Osteoblast (primary cell): ENCODE measurements around the gene DPM3. TPM values are rescaled to one million over a fixed set of nuclear protein-coding genes. Genes with fewer than 3 reads are reported as not detected.

ENCODE experiments used
- DNase-seq: peaks from one replicate; pipeline ENCODE4 v3.0.0; 2011; ENCODE audit warnings: low spot score, mixed read lengths; ENCODE audit not compliant: insufficient read length; ENCODE audit errors: missing footprints
- H2AFZ ChIP-seq: 2 replicates; pipeline ENCODE4 v1.6.0; 2011; ENCODE audit warnings: mild to moderate bottlenecking, low read length
- H3K27ac ChIP-seq: 2 replicates; pipeline ENCODE4 v1.5.1; 2011; ENCODE audit warnings: mild to moderate bottlenecking, low read depth, low read length, moderate library complexity
- H3K27me3 ChIP-seq: 2 replicates; pipeline ENCODE4 v1.6.0; 2012; ENCODE audit warnings: mild to moderate bottlenecking, control low read depth, inconsistent platforms, low read length, moderate library complexity; ENCODE audit not compliant: insufficient read depth
- H3K36me3 ChIP-seq: 2 replicates; pipeline ENCODE4 v1.5.1; 2011; ENCODE audit warnings: mild to moderate bottlenecking, low read length, control low read depth, moderate library complexity; ENCODE audit not compliant: insufficient read depth
- H3K4me1 ChIP-seq: 2 replicates; pipeline ENCODE4 v1.5.1; 2011; ENCODE audit warnings: mild to moderate bottlenecking, low read length, control low read depth, moderate library complexity; ENCODE audit not compliant: insufficient read depth
- H3K4me2 ChIP-seq: 2 replicates; pipeline ENCODE4 v1.6.0; 2011; ENCODE audit warnings: mild to moderate bottlenecking, low read length; ENCODE audit not compliant: insufficient read depth
- H3K4me3 ChIP-seq: fragments of 200-600 bp; sonication (generic); 3 replicates; pipeline ENCODE4 v1.5.1; 2012; ENCODE audit warnings: mild to moderate bottlenecking, low read length, inconsistent platforms; ENCODE audit not compliant: insufficient read depth
- H3K79me2 ChIP-seq: 2 replicates; pipeline ENCODE4 v1.6.0; 2012; ENCODE audit warnings: mild to moderate bottlenecking, low read length, control low read depth, inconsistent platforms; ENCODE audit not compliant: insufficient read depth
- H3K9me3 ChIP-seq: 2 replicates; pipeline ENCODE4 v1.5.1; 2011; ENCODE audit warnings: low read depth, low read length, control low read depth
- H4K20me1 ChIP-seq: 2 replicates; pipeline ENCODE4 v1.6.0; 2012; ENCODE audit warnings: mild to moderate bottlenecking, low read length, control low read depth; ENCODE audit not compliant: insufficient read depth
- total RNA-seq: library from RNA; depleted of rRNA; stranded (reverse); fragments of >200 nt; gene quantifications from 2 replicates; pipeline ENCODE4 v1.2.3, GENCODE V29; 2012
- TF ChIP-seq, protein P1 (sequence below): IDR thresholded peaks from 2 replicates; pipeline ENCODE4 v1.5.1; 2011; ENCODE audit warnings: mild to moderate bottlenecking, low read depth, low read length, moderate library complexity; ENCODE audit errors: extremely low read depth

The DPM3 gene
- total RNA-seq, 1 donor: 34.4 TPM

DNA sequence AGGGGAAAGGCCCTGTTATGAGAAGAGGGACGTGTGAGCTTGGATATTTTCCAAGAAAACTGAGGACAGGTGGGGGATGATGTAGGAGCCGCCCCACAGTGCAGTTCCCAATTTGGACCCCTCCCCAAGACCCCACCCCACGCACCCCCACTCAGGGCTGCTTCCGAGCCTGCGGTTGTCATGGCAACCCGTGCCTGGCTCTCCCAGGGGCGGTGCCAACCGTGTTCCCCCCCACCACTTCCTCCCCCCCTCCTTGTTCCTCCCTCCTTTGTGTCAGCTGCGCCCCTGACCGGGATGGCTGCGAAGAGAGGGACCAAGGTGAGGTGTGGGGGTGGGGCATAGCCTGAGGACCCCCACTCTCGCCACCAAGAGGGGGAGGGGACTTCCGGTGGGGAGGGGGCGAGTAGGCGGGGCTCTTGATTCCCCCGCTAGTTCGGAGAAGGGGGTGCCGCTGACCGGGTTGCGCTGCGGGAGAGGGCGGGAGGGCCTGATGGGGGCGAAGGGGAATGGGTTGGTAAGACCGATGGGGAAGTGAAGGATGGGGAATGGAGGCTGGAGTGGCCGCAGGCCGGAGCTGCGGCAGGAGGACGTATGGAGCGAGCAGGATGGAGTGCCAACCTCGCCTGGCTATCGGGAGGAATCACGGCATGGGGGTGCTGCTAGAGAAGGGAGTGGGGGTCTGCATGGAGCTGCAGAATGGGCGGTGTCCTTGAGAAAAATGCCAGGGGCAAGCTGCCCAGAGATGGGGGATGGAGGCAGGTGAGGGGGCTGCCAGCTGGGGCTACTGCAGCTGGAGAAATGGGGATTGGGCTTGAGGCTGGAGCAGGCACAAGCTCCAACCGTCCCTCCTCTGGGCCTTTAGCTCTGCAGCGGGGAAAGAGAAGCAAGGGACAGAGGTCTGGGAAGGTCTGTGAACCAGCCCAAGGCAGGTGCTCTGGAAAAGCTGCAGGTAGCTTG lies 34.3 kb upstream of the DPM3 start:
- peak; percentile 89 for DNase-seq
- no peak overlapping the region for H3K27ac ChIP-seq

DNA sequence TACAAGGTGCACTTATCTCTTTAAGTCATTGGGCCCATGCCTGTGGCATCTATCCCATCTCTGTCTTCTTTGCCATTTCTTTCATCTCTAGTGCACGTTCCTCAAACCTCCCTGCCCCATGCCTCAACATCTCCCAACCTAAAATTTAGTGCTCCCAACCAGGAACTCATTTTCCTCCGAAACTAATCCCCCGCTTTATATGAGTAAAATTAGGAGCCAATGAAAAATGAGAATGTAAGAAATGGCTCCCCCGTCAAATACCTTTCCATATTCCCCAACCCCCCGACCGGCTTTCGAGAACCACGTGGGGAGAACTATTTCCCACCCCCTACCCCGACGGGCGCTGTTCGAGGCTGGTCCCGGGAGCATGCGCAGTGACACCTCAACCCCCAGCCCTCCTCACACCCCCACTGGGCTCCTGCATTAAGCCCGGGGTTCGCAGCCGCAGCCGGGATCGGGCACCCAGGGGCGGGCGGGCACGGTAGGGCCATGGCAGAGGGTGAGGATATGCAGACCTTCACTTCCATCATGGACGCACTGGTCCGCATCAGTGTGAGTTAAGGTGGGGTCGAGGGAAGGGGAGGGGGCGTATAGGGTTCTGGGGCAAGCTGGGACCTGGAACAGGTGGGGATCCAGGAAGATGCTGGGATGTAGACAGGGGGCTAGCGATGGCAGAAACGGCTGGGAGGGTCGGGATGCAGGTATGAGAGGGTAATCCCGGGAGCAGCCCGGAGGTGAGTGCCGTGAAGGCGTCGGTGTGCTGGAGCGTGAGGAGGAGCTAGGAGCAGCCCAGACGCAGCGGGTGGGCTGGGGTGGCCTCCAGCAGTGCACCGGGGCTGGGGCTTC lies 33.4 kb upstream of the DPM3 start, which contains the start of gene TRIM46:
TSS of gene TRIM46 (plus strand) at position 372 of the 846 bp plus-strand sequence. CDS start at position 490, 118 bp downstream.
- peaks cover 17% of the 10 kb centered on the region for H3K4me1 ChIP-seq
- H3K9me3 ChIP-seq: no peaks in the 10 kb centered on the region
- H3K27me3 ChIP-seq: no peaks in the 10 kb centered on the region
- TF ChIP-seq, protein P1, sequence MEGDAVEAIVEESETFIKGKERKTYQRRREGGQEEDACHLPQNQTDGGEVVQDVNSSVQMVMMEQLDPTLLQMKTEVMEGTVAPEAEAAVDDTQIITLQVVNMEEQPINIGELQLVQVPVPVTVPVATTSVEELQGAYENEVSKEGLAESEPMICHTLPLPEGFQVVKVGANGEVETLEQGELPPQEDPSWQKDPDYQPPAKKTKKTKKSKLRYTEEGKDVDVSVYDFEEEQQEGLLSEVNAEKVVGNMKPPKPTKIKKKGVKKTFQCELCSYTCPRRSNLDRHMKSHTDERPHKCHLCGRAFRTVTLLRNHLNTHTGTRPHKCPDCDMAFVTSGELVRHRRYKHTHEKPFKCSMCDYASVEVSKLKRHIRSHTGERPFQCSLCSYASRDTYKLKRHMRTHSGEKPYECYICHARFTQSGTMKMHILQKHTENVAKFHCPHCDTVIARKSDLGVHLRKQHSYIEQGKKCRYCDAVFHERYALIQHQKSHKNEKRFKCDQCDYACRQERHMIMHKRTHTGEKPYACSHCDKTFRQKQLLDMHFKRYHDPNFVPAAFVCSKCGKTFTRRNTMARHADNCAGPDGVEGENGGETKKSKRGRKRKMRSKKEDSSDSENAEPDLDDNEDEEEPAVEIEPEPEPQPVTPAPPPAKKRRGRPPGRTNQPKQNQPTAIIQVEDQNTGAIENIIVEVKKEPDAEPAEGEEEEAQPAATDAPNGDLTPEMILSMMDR: no peak
- peak; percentile 93 for DNase-seq
- H3K79me2 ChIP-seq: peaks cover 22% of the 10 kb centered on the region
- peak within 1 kb of the TSS; percentile 89 for H3K4me2 ChIP-seq
- H3K4me3 ChIP-seq: peak within 1 kb of the TSS; percentile 87
- peaks cover 11% of the 10 kb centered on the region for H4K20me1 ChIP-seq
- peak within 1 kb of the TSS; percentile 80 for H3K27ac ChIP-seq
- peaks cover 23% of the 10 kb centered on the region for H3K36me3 ChIP-seq
- H2AFZ ChIP-seq: peak within 1 kb of the TSS; percentile 88

More for the DNA sequence above, 34.3 kb upstream of the DPM3 start:
- peak overlapping the region; percentile 87 for H3K4me3 ChIP-seq
- H3K27me3 ChIP-seq: no peaks in the 10 kb centered on the region
- H3K36me3 ChIP-seq: peaks cover 14% of the 10 kb centered on the region
- no peaks in the 10 kb centered on the region for H3K9me3 ChIP-seq
- peak overlapping the region; percentile 88 for H2AFZ ChIP-seq
- peaks cover 17% of the 10 kb centered on the region for H3K4me1 ChIP-seq
- peaks cover 22% of the 10 kb centered on the region for H3K79me2 ChIP-seq
- TF ChIP-seq, protein P1: no peak
- H4K20me1 ChIP-seq: peaks cover 4% of the 10 kb centered on the region
- H3K4me2 ChIP-seq: peak overlapping the region; percentile 89

DNA sequence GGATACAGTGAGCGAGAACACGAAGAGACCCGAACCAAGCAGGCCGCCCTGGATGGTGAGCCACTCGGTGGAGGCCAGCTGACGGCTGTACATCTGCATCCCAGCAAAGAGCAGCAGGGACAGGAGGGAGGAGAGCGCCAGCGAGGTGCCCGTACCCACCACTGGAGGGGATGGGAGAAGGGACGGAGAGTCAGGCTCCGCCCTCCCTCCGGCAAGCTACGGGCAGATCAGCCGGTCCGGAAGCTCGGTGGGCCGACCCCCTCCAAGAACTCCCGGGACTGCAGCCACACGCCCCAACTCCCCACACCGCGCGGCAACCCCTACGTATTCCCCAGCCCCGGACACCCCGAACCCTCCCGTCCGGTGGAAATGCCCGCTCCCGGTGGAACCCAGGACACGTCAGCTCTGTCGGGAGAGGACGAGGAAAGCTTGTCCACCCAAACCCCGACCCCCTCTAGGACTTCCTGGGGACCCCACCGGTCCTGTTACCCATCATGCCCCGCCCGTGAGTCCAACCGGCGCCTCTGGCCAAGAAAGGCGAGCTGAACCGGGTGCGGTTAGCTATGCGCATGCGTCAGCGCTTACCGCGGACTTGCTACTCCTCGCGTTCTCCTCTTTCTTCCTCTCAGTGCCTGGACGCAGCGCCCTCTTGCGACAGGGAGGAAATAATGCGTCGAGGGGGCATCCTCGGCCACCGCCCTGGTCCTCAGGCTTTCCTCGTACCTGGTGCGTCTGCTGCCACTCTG lies 32.6 kb upstream of the DPM3 start, which contains the start of gene KRTCAP2:
TSS of gene KRTCAP2 (minus strand) at position 573 of the 746 bp plus-strand sequence. CDS start at position 493, 80 bp downstream.
- Histone ChIP-seq H3K27ac (peak within 1 kb of the TSS; percentile 80), H3K4me2 (peak within 1 kb of the TSS; percentile 89), H3K9me3 (no peaks in the 10 kb centered on the region), H3K79me2 (peaks cover 22% of the 10 kb centered on the region), H3K36me3 (peaks cover 26% of the 10 kb centered on the region), H2AFZ (peak within 1 kb of the TSS; percentile 88), H3K4me1 (peaks cover 17% of the 10 kb centered on the region), H3K4me3 (peak within 1 kb of the TSS; percentile 87), H4K20me1 (peaks cover 14% of the 10 kb centered on the region), H3K27me3 (no peaks in the 10 kb centered on the region)
- TF ChIP-seq, protein P1: peak; percentile 98
- DNase-seq: peak; percentile 100
